A549 (cell line): ENCODE results near the gene ENTR1. TPM values are rescaled to one million over a fixed set of nuclear protein-coding genes. Genes with fewer than 3 reads are reported as not detected.
"Not testable (repeated sequence)": the region's sequence is repeated elsewhere in the genome, so short reads cannot be mapped to it uniquely, and the experiment has no call there.

Experiments used
- ATAC-seq, 2 experiments: fragments of 200-7000 bp in 1 of 2; fragments of >200 bp in 1 of 2; cut with Nextera tagmentation in 1 of 2; cut with Tn5 transposase in 1 of 2; 3 replicates each; pipeline versions ENCODE4 v1.8.0 to v1.9.1; 2018 to 2020; ENCODE audit warnings: mild to moderate bottlenecking in 1 of 2, moderate library complexity in 1 of 2
- CTCF ChIA-PET: fragments of 300-600 bp; sonication (Branson Sonifier 250); formaldehyde crosslinking; extraction: SDS; loops from one replicate; lab custom pipeline; 2021; ENCODE audit warnings: antibody characterized with exemption, inconsistent platforms; lab: Yijun Ruan, JAX
- POLR2A ChIA-PET: fragments of 350-600 bp; formaldehyde crosslinking; extraction: SDS; loops from one replicate; lab custom pipeline; 2021; ENCODE audit warnings: antibody characterized with exemption, inconsistent platforms; lab: Yijun Ruan, JAX
- DNase-seq, 2 experiments: peaks; one replicate each; pipeline versions ENCODE4 v3.0.0 to v3.0.0-alpha.2; 2011 to 2016; ENCODE audit warnings: low read depth in 1 of 2, low spot score in 1 of 2
- FAIRE-seq: peaks from 2 replicates; lab custom pipeline; 2011; peaks lifted over from hg19 to GRCh38; lab: Jason Lieb, UNC
- H3K27ac ChIP-seq, 2 experiments: fragments of >200 bp; sonication (Bioruptor Twin); formaldehyde crosslinking; 3 replicates each; pipeline ENCODE4 v1.5.1; 2016 to 2017
- H3K4me1 ChIP-seq: fragments of >200 bp; sonication (Bioruptor Twin); formaldehyde crosslinking; 3 replicates; pipeline ENCODE4 v1.6.1; 2016
- H3K4me2 ChIP-seq: fragments of >200 bp; sonication (Bioruptor Twin); formaldehyde crosslinking; 3 replicates; pipeline ENCODE4 v1.6.1; 2016
- H3K4me3 ChIP-seq: fragments of >200 bp; sonication (Bioruptor Twin); formaldehyde crosslinking; 3 replicates; pipeline ENCODE4 v1.5.1; 2016
- H3K9me3 ChIP-seq: fragments of >200 bp; sonication (Bioruptor Twin); formaldehyde crosslinking; 3 replicates; pipeline ENCODE4 v1.6.1; 2016
- CEBPB ChIP-seq, 2 experiments: fragments of >200 bp in 1 of 2; sonication (Bioruptor Twin) in 1 of 2; formaldehyde crosslinking in 1 of 2; IDR thresholded peaks; 2 replicates each; pipeline ENCODE4 v1.6.1; 2012 to 2016
- CHD4 ChIP-seq: fragments of 200-600 bp; sonication (generic); IDR thresholded peaks from 2 replicates; pipeline ENCODE4 v1.6.1; 2016; ENCODE audit warnings: antibody characterized with exemption, mild to moderate bottlenecking, borderline replicate concordance
- EHMT2 ChIP-seq: fragments of 200-600 bp; sonication (generic); IDR thresholded peaks from 2 replicates; pipeline ENCODE4 v1.6.1; 2016; ENCODE audit warnings: antibody characterized with exemption, low read depth, mild to moderate bottlenecking, moderate library complexity
- EP300 ChIP-seq, 2 experiments: fragments of >200 bp; sonication (Bioruptor Twin); formaldehyde crosslinking; IDR thresholded peaks; 2 replicates in 1 of 2; 3 replicates in 1 of 2; pipeline ENCODE4 v1.6.1; 2016 to 2017
- FOSB ChIP-seq: fragments of 250-450 bp; sonication (Bioruptor Pico); IDR thresholded peaks from 2 replicates; pipeline ENCODE4 v1.5.0; 2020; ENCODE audit warnings: mild to moderate bottlenecking, moderate library complexity
- FOSL2 ChIP-seq, 2 experiments: fragments of 450-650 bp in 1 of 2; fragments of >200 bp in 1 of 2; sonication (Bioruptor Twin) in 1 of 2; formaldehyde crosslinking; IDR thresholded peaks; 2 replicates each; pipeline versions ENCODE4 v1.5.0 to v1.6.1; 2016 to 2020; ENCODE audit warnings: mild to moderate bottlenecking in 1 of 2, moderate library complexity in 1 of 2
- FOXS1 ChIP-seq: fragments of 250-450 bp; sonication (Bioruptor Pico); IDR thresholded peaks from 2 replicates; pipeline ENCODE4 v1.5.0; 2020; ENCODE audit warnings: mild to moderate bottlenecking, moderate library complexity
- GATA3 ChIP-seq: IDR thresholded peaks from 2 replicates; pipeline ENCODE4 v1.6.1; 2012; ENCODE audit warnings: borderline replicate concordance
- HDAC2 ChIP-seq: fragments of 200-600 bp; sonication (generic); IDR thresholded peaks from 2 replicates; pipeline ENCODE4 v1.6.1; 2016
- HOXA7 ChIP-seq: fragments of 250-450 bp; sonication (Bioruptor Pico); IDR thresholded peaks from 2 replicates; pipeline ENCODE4 v1.5.0; 2020; ENCODE audit warnings: mild to moderate bottlenecking, moderate library complexity
- HOXB13 ChIP-seq: fragments of 250-450 bp; sonication (Bioruptor Pico); IDR thresholded peaks from 2 replicates; pipeline ENCODE4 v1.5.0; 2020; ENCODE audit warnings: low read depth, mild to moderate bottlenecking, moderate library complexity
- HOXB5 ChIP-seq: fragments of 250-450 bp; sonication (Bioruptor Pico); IDR thresholded peaks from 2 replicates; pipeline ENCODE4 v1.5.0; 2020; ENCODE audit warnings: mild to moderate bottlenecking, moderate library complexity
- MAFK ChIP-seq: fragments of 450-650 bp; IDR thresholded peaks from 2 replicates; pipeline ENCODE4 v1.6.1; 2014; ENCODE audit not compliant: partially characterized antibody
- MAZ ChIP-seq: fragments of 150-350 bp; IDR thresholded peaks from 2 replicates; pipeline ENCODE4 v1.6.1; 2014; ENCODE audit warnings: antibody characterized with exemption, low read depth, low read length, borderline replicate concordance
- NFE2L2 ChIP-seq: fragments of 150-350 bp; conservative IDR thresholded peaks from 2 replicates; pipeline ENCODE4 v1.6.1; 2014; ENCODE audit warnings: low read length
- PHF8 ChIP-seq: fragments of 200-600 bp; sonication (generic); IDR thresholded peaks from 2 replicates; pipeline ENCODE4 v1.6.1; 2016; ENCODE audit warnings: low read depth, mild to moderate bottlenecking, antibody characterized with exemption, moderate library complexity, borderline replicate concordance
- POLR2A ChIP-seq: IDR thresholded peaks from 2 replicates; pipeline ENCODE4 v1.6.1; 2012; ENCODE audit warnings: mild to moderate bottlenecking, low read length
- RAD21 ChIP-seq, 2 experiments: fragments of >200 bp in 1 of 2; sonication (Bioruptor Twin) in 1 of 2; formaldehyde crosslinking in 1 of 2; IDR thresholded peaks in 1 of 2; conservative IDR thresholded peaks in 1 of 2; 2 replicates in 1 of 2; 3 replicates in 1 of 2; pipeline ENCODE4 v1.6.1; 2012 to 2018; ENCODE audit warnings: inconsistent platforms in 1 of 2
- RCOR1 ChIP-seq: fragments of 150-350 bp; IDR thresholded peaks from 2 replicates; pipeline ENCODE4 v1.6.1; 2014; ENCODE audit warnings: antibody characterized with exemption, low read length, low read depth
- RFX5 ChIP-seq: fragments of 450-650 bp; IDR thresholded peaks from 2 replicates; pipeline ENCODE4 v1.7.1; 2014; ENCODE audit warnings: antibody characterized with exemption, mild to moderate bottlenecking, moderate library complexity
- RNF2 ChIP-seq: fragments of 200-600 bp; sonication (generic); IDR thresholded peaks from 2 replicates; pipeline ENCODE4 v1.6.1; 2016; ENCODE audit warnings: low read depth, mild to moderate bottlenecking, antibody characterized with exemption, moderate library complexity, borderline replicate concordance
- SREBF2 ChIP-seq: fragments of 450-650 bp; IDR thresholded peaks from 2 replicates; pipeline ENCODE4 v1.6.1; 2014; ENCODE audit warnings: mild to moderate bottlenecking, moderate library complexity
- ZC3H11A ChIP-seq: fragments of 450-650 bp; IDR thresholded peaks from 2 replicates; pipeline ENCODE4 v1.6.1; 2014; ENCODE audit warnings: antibody characterized with exemption, mild to moderate bottlenecking
- ZSCAN20 ChIP-seq: fragments of 250-450 bp; sonication (Bioruptor Pico); IDR thresholded peaks from 2 replicates; pipeline ENCODE4 v1.8.0; 2022; ENCODE audit warnings: mild to moderate bottlenecking, moderate library complexity
- WGBS: methylation state at CpG from one replicate; pipeline ENCODE4 v1.1.6; 2017; ENCODE audit errors: missing lambda C conversion rate; 5-methylcytosine and 5-hydroxymethylcytosine counted together
- polyA plus RNA-seq, 4 experiments: library from polyadenylated mRNA; depleted of rRNA in 3 of 4; stranded (reverse); fragments of >200 nt; fragmentation: RNase III in 1 of 4; extraction: RNeasy Plus Mini Kit Qiagen cat#74134 plus additional on column Dnase treatment in 1 of 4; gene quantifications; 2 replicates in 3 of 4; 3 replicates in 1 of 4; pipeline ENCODE4 v1.2.3, GENCODE V29; 2011 to 2017
- TF ChIP-seq, protein P1 (sequence below): IDR thresholded peaks from 2 replicates; pipeline ENCODE4 v1.6.1; 2012
- TF ChIP-seq, protein P2 (sequence below): fragments of 450-650 bp; IDR thresholded peaks from 2 replicates; pipeline ENCODE4 v1.6.1; 2014; ENCODE audit warnings: antibody characterized with exemption

The ENTR1 gene
- polyA plus RNA-seq, 2 of the 4 experiments (the other 2 are of a cell fraction), result 63.8 to 75.8 TPM

DNA sequence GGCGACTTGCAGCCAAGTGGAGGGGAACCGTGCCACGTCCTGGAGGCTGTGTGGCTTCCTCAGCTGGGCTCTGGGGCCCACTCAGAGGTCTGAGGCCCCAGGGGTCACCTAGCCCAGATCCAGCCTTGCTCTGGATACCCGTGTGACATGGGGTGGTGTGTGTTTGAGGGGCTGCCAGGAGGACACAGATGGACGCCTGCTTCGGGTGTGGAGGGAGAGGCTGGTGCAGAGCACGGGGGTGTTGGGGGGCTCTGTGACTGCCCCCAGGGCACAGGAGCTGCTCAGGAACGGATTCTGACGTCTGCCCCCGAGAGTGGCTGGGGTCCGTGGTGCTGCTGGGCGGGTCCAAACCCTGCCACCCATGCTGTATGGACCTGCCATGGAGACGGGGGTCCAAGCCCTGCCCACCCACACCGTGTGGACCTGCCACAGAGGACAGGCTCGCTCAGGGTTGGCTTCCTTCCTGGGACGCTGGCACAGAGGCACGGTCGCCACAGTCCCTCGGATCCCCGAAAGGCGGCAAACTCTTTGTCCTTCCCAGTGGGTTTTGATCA lies 18.7 kb upstream of the ENTR1 start:
- TF ChIP-seq EP300 (IDR thresholded peaks at IDR 0.05) (no peak), ZSCAN20 (CRISPR knock-in tag) (no peak), SREBF2 (no peak), GATA3 (no peak), CHD4 (no peak), MAFK (no peak), RNF2 (no peak), HOXB13 (CRISPR knock-in tag) (no peak)
- Histone ChIP-seq H3K27ac (no peak overlapping the region), H3K9me3 (no peaks in the 10 kb centered on the region), H3K4me2 (no peak overlapping the region), H3K4me3 (no peak overlapping the region), H3K4me1 (no peaks in the 10 kb centered on the region)
- POLR2A ChIA-PET, result no interaction called here
- ATAC-seq, result no peak; a peak in 1 of 6 replicates
- no peak for DNase-seq
- 93% methylated on average over 14 of the region's 21 CpGs for WGBS
- CTCF ChIA-PET, result interaction anchor here (1.0 to 1.8 kb wide), 4 partner anchors 9 to 202 kb away, joined by 3 to 6 read pairs (median 5); no protein-coding TSS in a partner anchor
- FAIRE-seq, result no peak

DNA sequence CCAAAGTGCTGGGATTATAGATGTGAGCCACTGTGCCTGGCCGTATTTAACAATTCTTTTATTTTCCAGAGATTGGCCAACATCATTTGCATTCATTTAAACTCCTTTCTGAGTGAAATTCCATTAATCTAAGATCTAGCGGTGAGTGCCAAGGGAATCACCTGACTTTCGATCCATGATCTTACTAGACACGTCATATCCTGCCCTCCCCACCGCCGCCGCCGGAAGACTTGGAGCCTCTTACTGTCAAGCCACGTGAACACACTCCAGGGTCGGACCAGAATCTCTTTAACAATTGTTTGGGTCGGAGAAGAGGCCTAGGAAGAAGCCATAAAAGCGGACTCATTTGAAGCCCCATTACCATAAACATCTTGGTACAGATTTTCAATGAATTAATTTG lies 16.4 kb upstream of the ENTR1 start:
- no peak for FAIRE-seq
- Histone ChIP-seq H3K9me3 (no peaks in the 10 kb centered on the region), H3K4me3 (no peak overlapping the region), H3K27ac (no peak overlapping the region), H3K4me2 (no peak overlapping the region), H3K4me1 (no peaks in the 10 kb centered on the region)
- DNase-seq, result no peak
- ATAC-seq, result no peak
- ChIA-PET POLR2A (no interaction called here), CTCF (interaction anchor here (0.6 to 1.8 kb wide), 3 partner anchors 10 to 16 kb away, joined by 3 to 5 read pairs (median 3); no protein-coding TSS in a partner anchor)
- 94% methylated on average over 12 of the region's 12 CpGs for WGBS
- TF ChIP-seq MAZ (no peak), RCOR1 (no peak), CEBPB (IDR thresholded peaks at IDR 0.05) (no peak), PHF8 (no peak), FOSB (CRISPR knock-in tag) (no peak), ZSCAN20 (CRISPR knock-in tag) (no peak), CHD4 (no peak), RFX5 (no peak), FOSL2 (IDR thresholded peaks at IDR 0.05) (no peak), FOSL2 (CRISPR knock-in tag; IDR thresholded peaks at IDR 0.05) (no peak), POLR2A (no peak), HDAC2 (no peak), ZC3H11A (no peak), EHMT2 (no peak), HOXA7 (CRISPR knock-in tag) (no peak), RAD21 (conservative IDR thresholded peaks at IDR 0.05 in 1 of 2, IDR thresholded peaks at IDR 0.05 in 1 of 2) (no peak), HOXB5 (no peak), FOXS1 (CRISPR knock-in tag) (no peak), NFE2L2 (no peak)
- TF ChIP-seq, protein P1, sequence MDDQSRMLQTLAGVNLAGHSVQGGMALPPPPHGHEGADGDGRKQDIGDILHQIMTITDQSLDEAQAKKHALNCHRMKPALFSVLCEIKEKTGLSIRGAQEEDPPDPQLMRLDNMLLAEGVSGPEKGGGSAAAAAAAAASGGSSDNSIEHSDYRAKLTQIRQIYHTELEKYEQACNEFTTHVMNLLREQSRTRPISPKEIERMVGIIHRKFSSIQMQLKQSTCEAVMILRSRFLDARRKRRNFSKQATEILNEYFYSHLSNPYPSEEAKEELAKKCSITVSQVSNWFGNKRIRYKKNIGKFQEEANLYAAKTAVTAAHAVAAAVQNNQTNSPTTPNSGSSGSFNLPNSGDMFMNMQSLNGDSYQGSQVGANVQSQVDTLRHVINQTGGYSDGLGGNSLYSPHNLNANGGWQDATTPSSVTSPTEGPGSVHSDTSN, result no peak
- TF ChIP-seq, protein P2, sequence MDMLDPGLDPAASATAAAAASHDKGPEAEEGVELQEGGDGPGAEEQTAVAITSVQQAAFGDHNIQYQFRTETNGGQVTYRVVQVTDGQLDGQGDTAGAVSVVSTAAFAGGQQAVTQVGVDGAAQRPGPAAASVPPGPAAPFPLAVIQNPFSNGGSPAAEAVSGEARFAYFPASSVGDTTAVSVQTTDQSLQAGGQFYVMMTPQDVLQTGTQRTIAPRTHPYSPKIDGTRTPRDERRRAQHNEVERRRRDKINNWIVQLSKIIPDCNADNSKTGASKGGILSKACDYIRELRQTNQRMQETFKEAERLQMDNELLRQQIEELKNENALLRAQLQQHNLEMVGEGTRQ, result no peak

DNA sequence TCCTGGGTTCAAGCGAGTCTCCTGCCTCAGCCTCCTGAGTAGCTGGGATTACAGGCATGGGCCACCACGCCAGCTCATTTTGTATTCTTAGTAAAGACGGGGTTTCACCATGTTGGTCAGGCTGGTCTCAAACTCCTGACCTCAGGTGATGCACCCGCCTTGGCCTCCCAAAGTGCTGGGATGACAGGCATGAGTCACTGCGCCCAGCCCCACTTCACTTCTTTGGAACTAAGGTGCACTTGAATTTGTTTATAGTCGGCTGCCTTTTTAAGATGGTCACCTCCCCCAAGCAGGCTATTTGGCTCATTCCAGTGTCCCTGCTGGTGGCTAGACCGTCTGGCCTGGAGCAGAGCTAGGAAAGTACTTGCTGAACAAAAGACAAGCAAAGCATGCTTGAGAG lies 15.0 kb upstream of the ENTR1 start:
- POLR2A ChIA-PET, result interaction anchor here (1.1 kb wide), 2 partner anchors 24 to 200 kb away, joined by 4 read pairs; no protein-coding TSS in a partner anchor

More for the DNA sequence above, 15.0 kb upstream of the ENTR1 start:
- H3K27ac ChIP-seq, H3K4me2 ChIP-seq, ATAC-seq, H3K9me3 ChIP-seq, H3K4me3 ChIP-seq, FAIRE-seq, DNase-seq, H3K4me1 ChIP-seq: not testable (repeated sequence)
- CTCF ChIA-PET, result interaction anchor here (0.8 to 3.9 kb wide), 6 partner anchors 9 to 33 kb away, joined by 3 to 30 read pairs (median 6); partner anchors contain the start of gene INPP5E
- 70% methylated on average over 7 of the region's 7 CpGs for WGBS
